ENCODE results near the gene FTO.
A peak's percentile ranks its signal among the peaks of the same experiment; 100 is the strongest.

The FTO gene

DNA sequence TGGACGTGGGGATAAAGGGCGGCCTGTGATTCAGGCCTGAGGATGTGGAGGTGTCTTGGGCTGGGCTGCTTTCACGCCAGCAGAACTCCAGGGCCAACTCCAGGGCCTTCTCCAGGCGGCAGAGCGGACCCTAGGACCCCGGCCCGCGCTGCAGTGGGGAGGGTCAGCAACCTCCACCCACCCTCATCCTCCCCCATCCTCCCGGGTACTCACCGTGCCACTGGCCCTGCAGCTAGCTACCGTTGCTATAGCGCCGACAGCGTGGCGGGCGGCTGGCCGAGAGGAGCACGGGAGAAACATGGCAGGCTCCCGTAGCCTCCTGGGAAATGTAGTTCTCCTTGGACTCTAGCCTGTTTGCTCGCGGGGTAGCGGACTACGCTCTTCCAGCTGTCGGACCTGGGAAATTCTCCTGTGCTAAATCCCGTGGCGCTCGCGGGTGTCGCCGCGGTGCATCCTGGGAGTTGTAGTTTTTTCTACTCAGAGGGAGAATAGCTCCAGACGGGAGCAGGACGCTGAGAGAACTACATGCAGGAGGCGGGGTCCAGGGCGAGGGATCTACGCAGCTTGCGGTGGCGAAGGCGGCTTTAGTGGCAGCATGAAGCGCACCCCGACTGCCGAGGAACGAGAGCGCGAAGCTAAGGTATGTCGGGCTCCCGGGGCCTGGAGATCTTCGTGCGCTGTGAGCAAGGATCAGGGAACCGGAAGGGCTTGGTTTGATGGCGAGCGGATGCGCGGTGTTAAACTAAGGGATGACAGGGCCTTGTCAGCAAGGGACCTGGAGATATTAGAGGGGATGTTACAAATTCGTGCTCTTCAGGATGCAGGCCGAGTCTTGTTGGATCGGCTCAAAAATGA lies at the start of gene FTO, which contains the start of gene RPGRIP1L:
Gene FTO (plus strand): TSS at position 567 of the 855 bp plus-strand sequence.
Gene RPGRIP1L (minus strand): TSS at position 270 of the 855 bp plus-strand sequence. CDS start 3,136 bp downstream, outside the sequence.
- DNase-seq (ENCODE audit: extremely low read depth, low read depth): peak; percentile 97
- TF ChIP-seq, protein P1, sequence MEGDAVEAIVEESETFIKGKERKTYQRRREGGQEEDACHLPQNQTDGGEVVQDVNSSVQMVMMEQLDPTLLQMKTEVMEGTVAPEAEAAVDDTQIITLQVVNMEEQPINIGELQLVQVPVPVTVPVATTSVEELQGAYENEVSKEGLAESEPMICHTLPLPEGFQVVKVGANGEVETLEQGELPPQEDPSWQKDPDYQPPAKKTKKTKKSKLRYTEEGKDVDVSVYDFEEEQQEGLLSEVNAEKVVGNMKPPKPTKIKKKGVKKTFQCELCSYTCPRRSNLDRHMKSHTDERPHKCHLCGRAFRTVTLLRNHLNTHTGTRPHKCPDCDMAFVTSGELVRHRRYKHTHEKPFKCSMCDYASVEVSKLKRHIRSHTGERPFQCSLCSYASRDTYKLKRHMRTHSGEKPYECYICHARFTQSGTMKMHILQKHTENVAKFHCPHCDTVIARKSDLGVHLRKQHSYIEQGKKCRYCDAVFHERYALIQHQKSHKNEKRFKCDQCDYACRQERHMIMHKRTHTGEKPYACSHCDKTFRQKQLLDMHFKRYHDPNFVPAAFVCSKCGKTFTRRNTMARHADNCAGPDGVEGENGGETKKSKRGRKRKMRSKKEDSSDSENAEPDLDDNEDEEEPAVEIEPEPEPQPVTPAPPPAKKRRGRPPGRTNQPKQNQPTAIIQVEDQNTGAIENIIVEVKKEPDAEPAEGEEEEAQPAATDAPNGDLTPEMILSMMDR (IDR thresholded peaks at IDR 0.05; ENCODE audit: low read depth, low read length): peak; percentile 2

DNA sequence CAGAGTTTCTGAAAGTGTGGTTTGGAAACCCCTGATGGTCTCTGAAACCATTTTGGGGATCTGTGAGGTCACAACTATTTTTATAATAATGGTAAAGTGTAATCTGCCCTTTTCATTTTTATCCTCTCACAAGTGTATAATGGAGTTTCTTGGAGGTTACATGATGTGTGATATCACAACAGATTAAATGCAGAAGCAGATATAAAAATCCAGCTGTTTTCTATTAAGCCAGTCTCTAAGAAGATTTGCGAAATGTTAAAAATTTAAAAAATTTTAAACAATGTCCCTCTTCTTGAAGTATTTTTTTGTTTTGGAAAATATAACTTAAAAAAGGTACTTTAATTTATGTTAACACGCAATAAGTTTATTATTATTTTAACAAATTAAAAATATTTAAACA lies 49.0 kb upstream of the FTO start:
- TF ChIP-seq, protein P1 (IDR thresholded peaks at IDR 0.05; ENCODE audit: low read depth, low read length): no peak
- no peak for DNase-seq (ENCODE audit: extremely low read depth, low read depth)

DNA sequence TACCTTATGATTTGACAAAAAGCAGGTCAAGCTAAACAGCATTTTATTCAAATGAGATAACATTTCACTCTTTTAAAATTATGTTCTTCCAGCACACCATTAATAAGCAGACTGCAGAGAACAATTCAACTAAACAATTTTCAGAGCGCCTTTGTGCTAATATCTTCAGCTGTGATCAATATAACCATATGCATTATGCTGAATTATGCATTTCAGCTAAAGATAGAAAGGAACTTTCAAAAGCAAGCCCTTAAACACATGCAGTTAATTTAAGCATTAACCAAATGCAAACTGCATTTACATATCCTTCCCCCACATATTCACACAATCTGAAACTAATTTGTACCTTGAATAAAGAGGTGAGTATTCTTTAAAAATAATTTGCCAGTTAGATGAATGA lies 41.9 kb upstream of the FTO start:
- TF ChIP-seq, protein P1 (IDR thresholded peaks at IDR 0.05; ENCODE audit: low read depth, low read length): no peak
- no peak for DNase-seq (ENCODE audit: extremely low read depth, low read depth)

DNA sequence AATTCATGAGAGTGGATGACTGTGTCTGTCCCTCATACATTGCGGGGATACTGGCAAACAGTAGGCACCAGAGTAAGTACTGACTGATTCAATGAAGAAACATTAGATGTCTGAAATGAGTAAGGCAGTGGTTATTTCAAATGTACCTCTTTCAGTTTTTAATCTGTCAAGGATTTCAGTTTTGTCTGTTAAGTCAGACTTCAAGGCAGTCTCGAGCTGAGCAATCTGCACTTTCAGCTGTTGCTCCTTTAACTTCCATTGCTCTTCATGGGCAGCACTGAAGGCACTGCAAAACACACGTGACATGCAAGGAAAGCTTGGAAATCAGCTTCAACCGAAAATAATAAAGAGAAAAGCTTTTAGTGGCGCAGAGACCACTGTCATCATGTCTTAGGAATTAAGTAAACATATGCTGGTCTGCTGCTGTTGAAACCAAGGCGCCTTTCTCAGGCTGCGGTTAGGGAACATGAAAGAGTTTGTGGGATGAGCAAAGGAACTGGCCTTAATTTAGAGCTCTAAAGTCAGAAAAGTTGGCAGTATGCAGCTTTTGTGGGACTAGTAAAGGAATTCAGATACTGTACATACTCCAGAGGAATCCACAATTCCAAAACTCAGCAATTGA lies 39.1 kb upstream of the FTO start:
- DNase-seq (ENCODE audit: extremely low read depth, low read depth): peak; percentile 62
- TF ChIP-seq, protein P1 (IDR thresholded peaks at IDR 0.05; ENCODE audit: low read depth, low read length): no peak

DNA sequence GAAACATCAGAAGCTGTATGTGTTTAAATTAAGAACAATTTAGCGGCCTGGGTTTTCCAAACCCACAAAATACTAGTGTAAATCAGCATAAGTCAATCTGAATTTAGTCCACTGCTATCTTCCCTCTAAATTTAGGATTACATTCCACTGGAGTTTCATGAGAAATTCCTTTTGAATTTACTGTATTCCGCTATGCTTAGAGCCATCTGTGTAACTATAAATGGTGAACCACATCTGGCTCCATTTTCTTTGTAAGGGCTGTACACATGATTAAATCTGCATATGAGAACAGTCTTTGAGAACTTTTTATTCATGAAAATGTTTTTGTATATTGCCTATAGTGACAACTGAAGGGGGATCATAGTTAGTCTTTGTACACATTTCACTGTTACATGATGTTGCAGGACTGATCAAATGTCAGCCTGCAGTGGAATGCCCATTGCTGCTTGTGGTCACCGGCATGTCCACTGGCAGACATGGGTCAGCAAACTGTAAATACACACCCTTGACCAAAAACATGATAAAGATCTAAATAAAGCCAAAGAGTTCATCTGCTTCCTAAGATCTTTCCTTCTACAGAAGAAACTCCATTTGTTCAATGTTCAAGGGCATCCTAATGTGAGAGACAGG lies 37.1 kb upstream of the FTO start:
- peak; percentile 53 for DNase-seq (ENCODE audit: extremely low read depth, low read depth)
- TF ChIP-seq, protein P1 (IDR thresholded peaks at IDR 0.05; ENCODE audit: low read depth, low read length): no peak

DNA sequence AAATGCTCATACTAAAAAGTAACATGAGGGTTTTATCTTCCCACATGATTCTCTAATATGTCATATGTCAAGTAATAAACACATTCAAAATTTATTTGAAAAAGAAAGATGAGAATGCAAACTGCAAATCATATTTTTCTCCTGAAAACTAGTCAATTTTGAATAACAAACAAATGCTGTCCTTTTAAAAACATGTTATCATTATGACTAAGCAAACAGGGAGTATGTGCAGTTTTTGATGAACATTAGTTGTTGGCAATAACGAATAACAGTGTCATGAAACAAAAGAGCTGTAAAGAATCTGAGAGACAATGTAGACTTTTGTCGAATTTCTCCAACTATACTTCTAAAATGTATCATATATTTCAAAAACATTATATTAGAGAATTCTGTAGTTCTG lies 35.1 kb upstream of the FTO start:
- DNase-seq (ENCODE audit: extremely low read depth, low read depth): no peak
- TF ChIP-seq, protein P1 (IDR thresholded peaks at IDR 0.05; ENCODE audit: low read depth, low read length): no peak

DNA sequence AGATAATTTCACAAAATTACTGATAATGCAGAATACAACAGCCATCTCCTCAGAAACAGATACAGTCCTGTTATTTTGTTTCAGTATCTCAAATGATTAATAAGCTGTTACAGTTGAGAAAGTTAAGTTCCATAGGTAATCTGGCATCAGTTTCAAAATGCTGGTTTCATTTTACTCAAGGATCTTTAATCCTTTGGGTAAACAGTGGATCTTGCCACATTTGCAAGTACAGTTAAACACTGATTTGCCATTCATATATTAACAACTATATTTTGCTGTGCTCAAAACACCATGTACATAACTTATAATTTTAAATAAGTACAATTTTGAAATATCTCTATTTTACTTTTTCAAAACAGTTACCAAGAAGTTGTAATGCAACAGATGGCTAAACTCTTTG lies 31.5 kb upstream of the FTO start:
- DNase-seq (ENCODE audit: extremely low read depth, low read depth): no peak
- TF ChIP-seq, protein P1 (IDR thresholded peaks at IDR 0.05; ENCODE audit: low read depth, low read length): no peak
